ENCODE measurements around the gene JAML. TPM values are rescaled to one million over a fixed set of nuclear protein-coding genes. Genes with fewer than 3 reads are reported as not detected.

JAML gene
- total and polyA plus RNA-seq, 9 of the 15 experiments (the other 6 are each of a cell fraction or from before 2014, with no cell fraction given), result 0.05 to 0.32 (median 0.22) TPM; not detected in 4

DNA sequence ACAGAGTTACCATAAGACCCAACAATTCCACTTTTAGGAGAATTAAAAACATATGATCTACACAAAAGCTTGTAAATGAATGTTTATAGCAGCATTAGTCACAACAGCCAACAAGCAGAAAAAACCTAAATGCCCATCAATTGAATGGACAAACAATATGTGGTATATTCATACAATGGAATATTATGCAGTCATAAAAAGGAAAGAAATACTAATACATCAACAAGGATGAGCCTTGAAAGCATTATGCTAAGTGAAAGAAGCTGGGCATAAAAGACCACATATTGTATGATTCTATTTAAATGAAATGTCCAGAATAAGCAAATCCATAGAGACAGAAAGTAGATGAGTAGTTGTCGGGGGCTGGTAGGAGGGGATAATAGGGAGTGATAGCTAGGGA lies 34.3 kb upstream of the JAML start:
- DNase-seq (ENCODE audit: extremely low read depth in 1 of 4, low spot score in 3 of 4) (no peak), ATAC-seq (no peak), FAIRE-seq (no peak)
- peak; percentile 47 for TF ChIP-seq RBM25 (IDR thresholded peaks at IDR 0.05; ENCODE audit: low read depth, low read length, severe bottlenecking)
- TF ChIP-seq CHD1 (IDR thresholded peaks at IDR 0.05; ENCODE audit: low read length), result no peak
- TF ChIP-seq ZNF146 (CRISPR knock-in tag; IDR thresholded peaks at IDR 0.05; ENCODE audit: unreplicated experiment), result peak; percentile 75
- TF ChIP-seq, protein P1, sequence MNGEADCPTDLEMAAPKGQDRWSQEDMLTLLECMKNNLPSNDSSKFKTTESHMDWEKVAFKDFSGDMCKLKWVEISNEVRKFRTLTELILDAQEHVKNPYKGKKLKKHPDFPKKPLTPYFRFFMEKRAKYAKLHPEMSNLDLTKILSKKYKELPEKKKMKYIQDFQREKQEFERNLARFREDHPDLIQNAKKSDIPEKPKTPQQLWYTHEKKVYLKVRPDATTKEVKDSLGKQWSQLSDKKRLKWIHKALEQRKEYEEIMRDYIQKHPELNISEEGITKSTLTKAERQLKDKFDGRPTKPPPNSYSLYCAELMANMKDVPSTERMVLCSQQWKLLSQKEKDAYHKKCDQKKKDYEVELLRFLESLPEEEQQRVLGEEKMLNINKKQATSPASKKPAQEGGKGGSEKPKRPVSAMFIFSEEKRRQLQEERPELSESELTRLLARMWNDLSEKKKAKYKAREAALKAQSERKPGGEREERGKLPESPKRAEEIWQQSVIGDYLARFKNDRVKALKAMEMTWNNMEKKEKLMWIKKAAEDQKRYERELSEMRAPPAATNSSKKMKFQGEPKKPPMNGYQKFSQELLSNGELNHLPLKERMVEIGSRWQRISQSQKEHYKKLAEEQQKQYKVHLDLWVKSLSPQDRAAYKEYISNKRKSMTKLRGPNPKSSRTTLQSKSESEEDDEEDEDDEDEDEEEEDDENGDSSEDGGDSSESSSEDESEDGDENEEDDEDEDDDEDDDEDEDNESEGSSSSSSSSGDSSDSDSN (IDR thresholded peaks at IDR 0.05; ENCODE audit: borderline replicate concordance in 1 of 2, low read depth in 2 of 2, low read length in 2 of 2), result no peak
- in situ Hi-C loops (cut with MboI), result no loop called here
- H3K4me1 ChIP-seq (replicated peaks in 1 of 2; ENCODE audit: control insufficient read depth in 2 of 2, insufficient read depth in 2 of 2, low read length in 2 of 2), result no peaks in the 10 kb centered on the region
- peaks cover 18 to 20% of the 10 kb centered on the region in 2 experiments for H3K27me3 ChIP-seq (ENCODE audit: control insufficient read depth in 2 of 2, insufficient read depth in 2 of 2, low read length in 2 of 2)
- no peaks in the 10 kb centered on the region for H4K20me1 ChIP-seq (replicated peaks; ENCODE audit: control insufficient read depth, insufficient read depth, low read length)
- 0 out of 2 replicates have a peak, but pooled peaks cover 2% of the 10 kb centered on the region for H3K9me3 ChIP-seq (replicated peaks; ENCODE audit: control insufficient read depth, insufficient read depth, low read depth, low read length)
- intact Hi-C loops (cut with micrococcal nuclease), result loop anchor here (5.0 kb wide), 1 partner anchor 57 kb away; no protein-coding TSS in a partner anchor
- H3K9ac ChIP-seq (ENCODE audit: insufficient read depth in 1 of 2, low read depth in 2 of 2, low read length in 2 of 2), result no peak overlapping the region
- POLR2A ChIA-PET, result no interaction called here
- CTCF ChIA-PET (ENCODE audit: low intra/inter-chr PET ratio), result no interaction called here
- H3K27ac ChIP-seq (ENCODE audit: extremely low read depth, low read depth, low read length), result no peak overlapping the region
- H3K9me1 ChIP-seq (ENCODE audit: control insufficient read depth, insufficient read depth, low read length), result no peaks in the 10 kb centered on the region
- no peaks in the 10 kb centered on the region for H3K79me2 ChIP-seq (ENCODE audit: control insufficient read depth, insufficient read depth, low read length)
- no TSS peak for BruUV-seq (replicated peaks)
- WGBS (ENCODE audit: insufficient coverage, low coverage, missing lambda C conversion rate), result 91% methylated on average over 1 of the region's 1 CpG
- H3K4me2 ChIP-seq (ENCODE audit: insufficient read depth, low read length), result no peak overlapping the region
- H3K4me3 ChIP-seq, result no peak overlapping the region
- H3K36me3 ChIP-seq (ENCODE audit: control insufficient read depth, insufficient read depth, low read length), result no peaks in the 10 kb centered on the region
- no peak overlapping the region for H2AFZ ChIP-seq (ENCODE audit: low read depth, low read length)
